HepG2 (cell line): ENCODE data around the gene VAMP2. TPM values are rescaled to one million over a fixed set of nuclear protein-coding genes. Genes with fewer than 3 reads are reported as not detected.

Experiments
- GABPA ChIP-seq, 2 experiments: IDR thresholded peaks; 2 replicates each; pipeline ENCODE4 v1.6.1; 2011 to 2016; ENCODE audit warnings: low read depth in 2 of 2, low read length in 1 of 2, missing biosample characterization in 1 of 2, missing genetic modification characterization in 1 of 2
- MLXIP ChIP-seq: sonication (generic); formaldehyde crosslinking; IDR thresholded peaks from 2 replicates; pipeline ENCODE4 v1.9.0; 2021; ENCODE audit warnings: missing genetic modification reagents, borderline replicate concordance
- PBX3 ChIP-seq: sonication (generic); formaldehyde crosslinking; IDR thresholded peaks from 2 replicates; pipeline ENCODE4 v1.8.1; 2023; ENCODE audit warnings: missing genetic modification reagents, inconsistent platforms, borderline replicate concordance
- RNF219 ChIP-seq: sonication (generic); formaldehyde crosslinking; IDR thresholded peaks from 2 replicates; pipeline ENCODE4 v1.5.0; 2020; ENCODE audit warnings: mild to moderate bottlenecking, missing genetic modification reagents
- SIN3A ChIP-seq: IDR thresholded peaks from 2 replicates; pipeline ENCODE4 v1.6.1; 2011; ENCODE audit warnings: low read depth, mild to moderate bottlenecking, control low read depth, low read length, borderline replicate concordance
- USF2 ChIP-seq, 2 experiments: sonication (generic) in 1 of 2; formaldehyde crosslinking in 1 of 2; IDR thresholded peaks; 2 replicates each; pipeline versions ENCODE4 v1.5.1 to v1.6.1; 2011 to 2020; ENCODE audit warnings: borderline replicate concordance in 1 of 2, low read depth in 1 of 2, low read length in 1 of 2, mild to moderate bottlenecking in 1 of 2, missing genetic modification reagents in 1 of 2, moderate library complexity in 1 of 2
- ZBTB10 ChIP-seq: sonication (generic); formaldehyde crosslinking; IDR thresholded peaks from 2 replicates; pipeline ENCODE4 v1.4.0; 2020; ENCODE audit warnings: missing genetic modification reagents, borderline replicate concordance
- ZNF432 ChIP-seq: sonication (generic); formaldehyde crosslinking; IDR thresholded peaks from 2 replicates; pipeline ENCODE4 v1.5.0; 2020; ENCODE audit warnings: missing genetic modification reagents, mild to moderate bottlenecking, borderline replicate concordance
- ZNF800 ChIP-seq: sonication (generic); formaldehyde crosslinking; IDR thresholded peaks from 2 replicates; pipeline ENCODE4 v1.4.0; 2020; ENCODE audit warnings: missing genetic modification reagents
- ZNF839 ChIP-seq: sonication (generic); formaldehyde crosslinking; IDR thresholded peaks from 2 replicates; pipeline ENCODE4 v1.4.0; 2020; ENCODE audit warnings: missing genetic modification reagents, mild to moderate bottlenecking, borderline replicate concordance
- polyA plus RNA-seq, 8 experiments: library from polyadenylated mRNA; depleted of rRNA in 3 of 8; stranded (reverse) in 7 of 8; unstranded in 1 of 8; fragments of >200 nt; fragmentation: Illumina TruSeq in 4 of 8; extraction: Trizol in 4 of 8; gene quantifications; 2 replicates each; pipeline versions ENCODE4 v1.2.1 to v1.2.3, GENCODE V29; 2011 to 2016; ENCODE audit warnings: low read depth in 4 of 8, missing spikeins in 1 of 8, mixed read lengths in 1 of 8; ENCODE audit not compliant: insufficient read depth in 1 of 8
- total RNA-seq, 5 experiments: library from RNA; depleted of rRNA; stranded (reverse); fragments of >200 nt; fragmentation: Illumina TruSeq; extraction: Trizol; gene quantifications; 2 replicates each; pipeline ENCODE4 v1.2.3, GENCODE V29; 2016; ENCODE audit warnings: low read depth in 1 of 5

The VAMP2 gene
- total and polyA plus RNA-seq, 2 of the 13 experiments (the other 11 are each of a cell fraction or from before 2014, with no cell fraction given): 3.9 to 17.2 TPM

GRCh38 chr17:8163978-8164814, 1.4 kb upstream of the VAMP2 start (continued):
- no peak for TF ChIP-seq RNF219 (CRISPR knock-in tag)
- TF ChIP-seq SIN3A: peak; percentile 61; the same call in 1 of the 2 replicates
- no peak for TF ChIP-seq ZNF432
- no peak for TF ChIP-seq ZNF800 (CRISPR knock-in tag)
- TF ChIP-seq ZBTB10 (CRISPR knock-in tag): no peak
- TF ChIP-seq MLXIP (CRISPR knock-in tag): no peak
- TF ChIP-seq PBX3 (CRISPR knock-in tag): no peak
- TF ChIP-seq ZNF839: no peak
- no peak for TF ChIP-seq USF2 (IDR thresholded peaks at IDR 0.05; ENCODE audit: low read depth, low read length)
- TF ChIP-seq USF2 (CRISPR knock-in tag; IDR thresholded peaks at IDR 0.05; ENCODE audit: borderline replicate concordance): no peak
- TF ChIP-seq GABPA (IDR thresholded peaks at IDR 0.05; ENCODE audit: low read depth, low read length): no peak
- TF ChIP-seq GABPA (CRISPR knock-in tag; IDR thresholded peaks at IDR 0.05; ENCODE audit: low read depth): peak; percentile 47
